ENCODE data around the gene CYB5R4. TPM values are rescaled to one million over a fixed set of nuclear protein-coding genes. Genes with fewer than 3 reads are reported as not detected.

Gene CYB5R4
- total RNA-seq, 4 donors from 2014 or later: 4.2 to 13.1 (median 8.3) TPM

DNA sequence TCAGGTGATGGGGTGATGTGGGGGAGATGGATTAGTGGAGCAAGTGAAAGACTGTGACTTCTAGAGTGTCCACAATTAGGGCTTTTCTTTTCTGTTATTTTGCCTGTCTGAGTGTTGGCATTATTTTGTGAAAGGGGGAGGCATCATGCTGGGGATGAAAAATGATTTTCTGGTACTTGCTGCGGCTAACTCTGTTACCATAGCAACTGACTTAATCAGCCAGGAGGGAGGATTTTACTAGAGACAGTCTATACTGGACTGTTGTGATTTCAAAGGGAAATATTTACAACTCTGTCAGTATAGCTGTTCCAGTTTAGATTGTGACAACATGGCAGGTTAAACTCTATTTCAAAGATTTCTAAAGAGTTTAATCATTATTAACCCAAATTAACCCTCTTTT is 143.6 kb downstream of the CYB5R4 start:
- no peak overlapping the region for H3K27ac ChIP-seq
- H3K36me3 ChIP-seq: no peaks in the 10 kb centered on the region
- H3K9me3 ChIP-seq: no peaks in the 10 kb centered on the region
- TF ChIP-seq, protein P1, sequence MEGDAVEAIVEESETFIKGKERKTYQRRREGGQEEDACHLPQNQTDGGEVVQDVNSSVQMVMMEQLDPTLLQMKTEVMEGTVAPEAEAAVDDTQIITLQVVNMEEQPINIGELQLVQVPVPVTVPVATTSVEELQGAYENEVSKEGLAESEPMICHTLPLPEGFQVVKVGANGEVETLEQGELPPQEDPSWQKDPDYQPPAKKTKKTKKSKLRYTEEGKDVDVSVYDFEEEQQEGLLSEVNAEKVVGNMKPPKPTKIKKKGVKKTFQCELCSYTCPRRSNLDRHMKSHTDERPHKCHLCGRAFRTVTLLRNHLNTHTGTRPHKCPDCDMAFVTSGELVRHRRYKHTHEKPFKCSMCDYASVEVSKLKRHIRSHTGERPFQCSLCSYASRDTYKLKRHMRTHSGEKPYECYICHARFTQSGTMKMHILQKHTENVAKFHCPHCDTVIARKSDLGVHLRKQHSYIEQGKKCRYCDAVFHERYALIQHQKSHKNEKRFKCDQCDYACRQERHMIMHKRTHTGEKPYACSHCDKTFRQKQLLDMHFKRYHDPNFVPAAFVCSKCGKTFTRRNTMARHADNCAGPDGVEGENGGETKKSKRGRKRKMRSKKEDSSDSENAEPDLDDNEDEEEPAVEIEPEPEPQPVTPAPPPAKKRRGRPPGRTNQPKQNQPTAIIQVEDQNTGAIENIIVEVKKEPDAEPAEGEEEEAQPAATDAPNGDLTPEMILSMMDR (IDR thresholded peaks at IDR 0.05): no peak
- TF ChIP-seq POLR2A (IDR thresholded peaks at IDR 0.05): no peak
- TF ChIP-seq EP300 (IDR thresholded peaks at IDR 0.05): no peak
- WGBS, 2 donors: 21 to 38% methylated on average over 1 of the region's 1 CpG
- H3K4me3 ChIP-seq: no peak overlapping the region
- no peaks in the 10 kb centered on the region for H3K4me1 ChIP-seq
- no peaks in the 10 kb centered on the region for H3K27me3 ChIP-seq
- DNase-seq (ENCODE audit: low spot score in 2 of 2): no peak

DNA sequence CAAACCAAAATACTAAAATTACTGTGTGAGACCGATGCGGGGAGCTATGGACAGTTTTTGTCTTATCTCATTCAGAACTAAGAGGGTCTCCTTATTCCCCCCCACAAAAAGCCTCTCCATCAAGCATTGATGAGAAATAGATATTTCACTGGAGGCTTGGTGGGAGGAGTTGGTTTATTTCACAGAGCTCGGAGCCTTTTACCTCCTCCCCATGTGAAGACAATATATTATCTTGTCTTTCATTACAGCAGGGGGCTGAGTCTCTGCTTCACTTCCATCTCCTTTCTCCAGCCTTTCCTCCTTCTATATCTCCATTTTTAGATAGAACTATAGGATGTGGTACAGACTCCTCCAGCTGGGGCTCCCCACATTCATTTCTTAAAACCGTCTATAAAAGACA is 144.2 kb downstream of the CYB5R4 start:
- Histone ChIP-seq H3K4me3 (no peak overlapping the region), H3K36me3 (no peaks in the 10 kb centered on the region), H3K27me3 (no peaks in the 10 kb centered on the region), H3K9me3 (no peaks in the 10 kb centered on the region), H3K4me1 (no peaks in the 10 kb centered on the region), H3K27ac (no peak overlapping the region)
- DNase-seq (ENCODE audit: low spot score in 2 of 2): no peak
- TF ChIP-seq EP300 (IDR thresholded peaks at IDR 0.05) (no peak), POLR2A (IDR thresholded peaks at IDR 0.05) (no peak)
- TF ChIP-seq, protein P1 (IDR thresholded peaks at IDR 0.05): no peak
- 75 to 85% methylated on average over 4 of the region's 4 CpGs for WGBS, 2 donors

DNA sequence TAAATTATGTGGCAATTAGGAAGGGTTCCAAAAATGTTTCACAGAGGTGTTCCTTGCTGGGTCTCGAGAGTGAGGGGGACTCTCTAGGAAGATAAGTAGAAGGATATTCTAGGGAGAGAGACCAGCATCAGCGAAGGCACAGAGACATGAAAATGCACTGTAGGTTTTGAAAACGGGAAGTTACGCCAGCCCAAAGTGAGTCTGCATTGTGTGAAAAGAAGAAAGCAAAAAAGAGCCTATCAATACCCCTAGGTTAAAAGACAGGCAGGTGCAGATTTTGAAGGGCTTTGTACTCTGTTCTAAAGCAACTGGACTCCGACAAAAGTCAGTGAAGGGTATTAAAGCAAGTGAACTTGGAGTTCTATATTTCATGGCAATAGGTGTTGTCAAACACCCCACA is 148.4 kb downstream of the CYB5R4 start:
- H3K4me1 ChIP-seq: no peaks in the 10 kb centered on the region
- no peaks in the 10 kb centered on the region for H3K9me3 ChIP-seq
- H3K27ac ChIP-seq: no peak overlapping the region
- WGBS, 2 donors: 79 to 80% methylated on average over 5 of the region's 5 CpGs
- no peaks in the 10 kb centered on the region for H3K36me3 ChIP-seq
- no peak for DNase-seq (ENCODE audit: low spot score in 2 of 2)
- TF ChIP-seq, protein P1 (IDR thresholded peaks at IDR 0.05): no peak
- no peak for TF ChIP-seq POLR2A (IDR thresholded peaks at IDR 0.05)
- TF ChIP-seq EP300 (IDR thresholded peaks at IDR 0.05): no peak
- H3K27me3 ChIP-seq: no peaks in the 10 kb centered on the region
- no peak overlapping the region for H3K4me3 ChIP-seq

DNA sequence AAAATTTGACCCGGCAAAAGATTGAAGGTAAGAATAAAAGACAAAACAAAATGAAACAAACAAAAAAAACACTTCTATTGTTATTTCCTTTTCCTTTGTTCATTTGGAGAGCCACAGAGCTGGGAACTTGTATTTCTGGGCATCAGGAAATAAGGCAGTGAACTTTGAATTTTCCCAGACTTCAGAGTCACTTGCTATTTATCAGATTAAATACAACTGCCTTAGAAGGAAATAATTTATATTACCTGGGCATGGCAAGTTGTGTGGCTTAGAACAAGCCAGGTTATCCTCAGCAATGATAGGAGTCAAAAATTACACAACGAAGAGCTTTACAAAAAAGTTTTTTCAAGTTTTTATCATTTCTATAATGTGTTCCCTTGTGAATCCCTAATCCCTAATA is 153.9 kb downstream of the CYB5R4 start:
- DNase-seq (ENCODE audit: low spot score in 2 of 2): no peak
- no peaks in the 10 kb centered on the region for H3K27me3 ChIP-seq
- H3K4me1 ChIP-seq: no peaks in the 10 kb centered on the region
- no peak overlapping the region for H3K4me3 ChIP-seq
- H3K9me3 ChIP-seq: no peaks in the 10 kb centered on the region
- WGBS, 2 donors: 82 to 84% methylated on average over 2 of the region's 2 CpGs
- H3K36me3 ChIP-seq: no peaks in the 10 kb centered on the region
- no peak overlapping the region for H3K27ac ChIP-seq
- TF ChIP-seq, protein P1 (IDR thresholded peaks at IDR 0.05): no peak
- no peak for TF ChIP-seq POLR2A (IDR thresholded peaks at IDR 0.05)

DNA sequence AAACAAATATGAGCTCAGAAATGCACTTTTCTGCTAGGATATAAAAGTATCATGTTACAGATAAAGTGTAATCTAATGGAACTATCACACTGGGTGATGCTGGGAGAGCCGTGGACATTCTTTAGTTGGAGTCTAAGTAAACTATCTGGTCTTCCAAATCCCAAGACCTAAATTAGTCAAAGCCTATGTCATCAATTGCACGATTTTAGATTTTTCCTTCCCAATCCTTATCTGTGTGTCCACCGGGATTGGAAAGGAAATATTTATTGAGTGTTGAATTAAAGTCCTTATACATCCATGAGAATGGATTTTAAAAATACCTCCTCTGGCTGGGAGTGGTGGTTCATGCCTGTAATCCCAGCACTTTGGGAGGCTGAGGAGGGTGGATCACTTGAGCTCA is 154.4 kb downstream of the CYB5R4 start:
- 53 to 54% methylated on average over 3 of the region's 3 CpGs for WGBS, 2 donors
- H3K4me3 ChIP-seq: no peak overlapping the region
- H3K27ac ChIP-seq: no peak overlapping the region
- H3K36me3 ChIP-seq: no peaks in the 10 kb centered on the region
- H3K4me1 ChIP-seq: no peaks in the 10 kb centered on the region
- H3K9me3 ChIP-seq: no peaks in the 10 kb centered on the region
- TF ChIP-seq POLR2A (IDR thresholded peaks at IDR 0.05) (no peak), EP300 (IDR thresholded peaks at IDR 0.05) (no peak)
- TF ChIP-seq, protein P1 (IDR thresholded peaks at IDR 0.05): no peak
- no peaks in the 10 kb centered on the region for H3K27me3 ChIP-seq
- DNase-seq (ENCODE audit: low spot score in 2 of 2): no peak
